Measurements from ENCODE around the gene TNIK. TPM values are rescaled to one million over a fixed set of nuclear protein-coding genes. Genes with fewer than 3 reads are reported as not detected.

The TNIK gene
- total RNA-seq, 1 experiment from 2014 or later = 22.4 TPM

DNA sequence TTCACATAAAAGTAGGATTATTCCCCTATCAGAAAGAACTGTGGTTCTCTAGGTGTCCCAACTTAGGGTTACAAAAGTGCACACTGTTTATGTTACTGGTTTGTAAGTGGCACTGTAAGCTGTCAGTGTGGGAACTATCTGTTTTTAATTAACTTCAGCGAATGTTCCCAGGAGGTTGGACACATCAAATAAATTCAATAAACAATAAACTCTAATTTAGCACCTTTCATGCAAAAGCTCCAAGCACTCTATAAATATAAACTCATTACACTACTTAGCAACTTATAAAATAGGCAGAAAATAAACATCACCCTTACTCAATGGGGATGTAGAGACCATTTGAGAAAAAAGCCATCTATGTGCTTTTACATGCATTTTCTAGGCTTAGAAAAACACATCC is 265.2 kb downstream of the TNIK start:
- CTCF ChIA-PET = no interaction called here
- no TSS peak for BruUV-seq (replicated peaks)
- intact Hi-C loops (cut with micrococcal nuclease; ENCODE audit: unreplicated experiment) = no loop called here

DNA sequence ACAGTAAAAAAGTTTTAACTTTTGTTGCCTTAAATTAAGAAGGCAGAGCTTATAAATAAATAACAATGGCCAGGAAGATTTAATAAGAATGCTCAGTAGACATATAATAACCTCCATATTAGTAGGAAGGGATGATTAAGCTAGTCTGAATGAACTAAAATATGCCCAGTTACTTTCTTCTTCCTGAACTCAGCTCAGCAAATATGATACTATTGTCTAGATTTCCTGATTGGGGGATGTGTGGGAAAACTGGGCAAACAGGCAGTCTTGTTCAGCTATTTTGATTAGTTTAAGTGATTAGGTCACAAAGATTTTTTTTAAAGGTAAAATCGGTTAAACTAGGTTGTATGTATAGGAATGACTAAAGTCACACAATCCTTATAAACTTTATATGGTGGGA is 266.5 kb downstream of the TNIK start:
- Histone ChIP-seq H3K4me1 (no peaks in the 10 kb centered on the region), H3K4me3 (ENCODE audit: low read depth, low read length) (no peak overlapping the region), H3K36me3 (ENCODE audit: control insufficient read depth, insufficient read depth, low read length) (no peaks in the 10 kb centered on the region), H3K27me3 (replicated peaks; ENCODE audit: control insufficient read depth, insufficient read depth, low read length) (no peaks in the 10 kb centered on the region), H3K9me3 (no peaks in the 10 kb centered on the region)
- no peaks in the 10 kb centered on the region for H3K36me3 Mint-ChIP-seq (ENCODE audit: insufficient read depth, unreplicated experiment)
- intact Hi-C loops (cut with micrococcal nuclease; ENCODE audit: unreplicated experiment) = no loop called here
- no peak for DNase-seq
- TF ChIP-seq, protein P1, sequence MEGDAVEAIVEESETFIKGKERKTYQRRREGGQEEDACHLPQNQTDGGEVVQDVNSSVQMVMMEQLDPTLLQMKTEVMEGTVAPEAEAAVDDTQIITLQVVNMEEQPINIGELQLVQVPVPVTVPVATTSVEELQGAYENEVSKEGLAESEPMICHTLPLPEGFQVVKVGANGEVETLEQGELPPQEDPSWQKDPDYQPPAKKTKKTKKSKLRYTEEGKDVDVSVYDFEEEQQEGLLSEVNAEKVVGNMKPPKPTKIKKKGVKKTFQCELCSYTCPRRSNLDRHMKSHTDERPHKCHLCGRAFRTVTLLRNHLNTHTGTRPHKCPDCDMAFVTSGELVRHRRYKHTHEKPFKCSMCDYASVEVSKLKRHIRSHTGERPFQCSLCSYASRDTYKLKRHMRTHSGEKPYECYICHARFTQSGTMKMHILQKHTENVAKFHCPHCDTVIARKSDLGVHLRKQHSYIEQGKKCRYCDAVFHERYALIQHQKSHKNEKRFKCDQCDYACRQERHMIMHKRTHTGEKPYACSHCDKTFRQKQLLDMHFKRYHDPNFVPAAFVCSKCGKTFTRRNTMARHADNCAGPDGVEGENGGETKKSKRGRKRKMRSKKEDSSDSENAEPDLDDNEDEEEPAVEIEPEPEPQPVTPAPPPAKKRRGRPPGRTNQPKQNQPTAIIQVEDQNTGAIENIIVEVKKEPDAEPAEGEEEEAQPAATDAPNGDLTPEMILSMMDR (IDR thresholded peaks at IDR 0.05; ENCODE audit: insufficient read depth in 1 of 2, low read depth in 1 of 2, low read length in 1 of 2, severe bottlenecking in 1 of 2, unreplicated experiment in 1 of 2) = no peak
- ChIA-PET POLR2A (no interaction called here), CTCF (interaction anchor here (0.6 kb wide), 1 partner anchor 9 kb away, joined by 3 read pairs; no protein-coding TSS in a partner anchor)
- no peak overlapping the region for H3K4me3 Mint-ChIP-seq (ENCODE audit: unreplicated experiment)
- H3K27me3 Mint-ChIP-seq (ENCODE audit: insufficient read depth, unreplicated experiment) = no peaks in the 10 kb centered on the region
- H3K4me1 Mint-ChIP-seq (ENCODE audit: low read depth, unreplicated experiment) = no peaks in the 10 kb centered on the region
- H3K9me3 Mint-ChIP-seq (ENCODE audit: unreplicated experiment) = no peaks in the 10 kb centered on the region
- no TSS peak for BruUV-seq (replicated peaks)
- no peak overlapping the region for H3K27ac Mint-ChIP-seq (ENCODE audit: unreplicated experiment)

More for the DNA sequence above, 265.2 kb downstream of the TNIK start:
- Histone ChIP-seq H3K36me3 (ENCODE audit: control insufficient read depth, insufficient read depth, low read length) (no peaks in the 10 kb centered on the region), H3K27me3 (replicated peaks; ENCODE audit: control insufficient read depth, insufficient read depth, low read length) (no peaks in the 10 kb centered on the region), H3K4me1 (no peaks in the 10 kb centered on the region), H3K9me3 (no peaks in the 10 kb centered on the region), H3K4me3 (ENCODE audit: low read depth, low read length) (no peak overlapping the region)
- H3K36me3 Mint-ChIP-seq (ENCODE audit: insufficient read depth, unreplicated experiment) = no peaks in the 10 kb centered on the region
- POLR2A ChIA-PET = no interaction called here
- H3K9me3 Mint-ChIP-seq (ENCODE audit: unreplicated experiment) = no peaks in the 10 kb centered on the region
- H3K27me3 Mint-ChIP-seq (ENCODE audit: insufficient read depth, unreplicated experiment) = no peaks in the 10 kb centered on the region
- TF ChIP-seq, protein P1 (IDR thresholded peaks at IDR 0.05; ENCODE audit: insufficient read depth in 1 of 2, low read depth in 1 of 2, low read length in 1 of 2, severe bottlenecking in 1 of 2, unreplicated experiment in 1 of 2) = no peak
- peaks cover 2% of the 10 kb centered on the region for H3K4me1 Mint-ChIP-seq (ENCODE audit: low read depth, unreplicated experiment)
- H3K27ac Mint-ChIP-seq (ENCODE audit: unreplicated experiment) = no peak overlapping the region
- no peak overlapping the region for H3K4me3 Mint-ChIP-seq (ENCODE audit: unreplicated experiment)
- no peak for DNase-seq

DNA sequence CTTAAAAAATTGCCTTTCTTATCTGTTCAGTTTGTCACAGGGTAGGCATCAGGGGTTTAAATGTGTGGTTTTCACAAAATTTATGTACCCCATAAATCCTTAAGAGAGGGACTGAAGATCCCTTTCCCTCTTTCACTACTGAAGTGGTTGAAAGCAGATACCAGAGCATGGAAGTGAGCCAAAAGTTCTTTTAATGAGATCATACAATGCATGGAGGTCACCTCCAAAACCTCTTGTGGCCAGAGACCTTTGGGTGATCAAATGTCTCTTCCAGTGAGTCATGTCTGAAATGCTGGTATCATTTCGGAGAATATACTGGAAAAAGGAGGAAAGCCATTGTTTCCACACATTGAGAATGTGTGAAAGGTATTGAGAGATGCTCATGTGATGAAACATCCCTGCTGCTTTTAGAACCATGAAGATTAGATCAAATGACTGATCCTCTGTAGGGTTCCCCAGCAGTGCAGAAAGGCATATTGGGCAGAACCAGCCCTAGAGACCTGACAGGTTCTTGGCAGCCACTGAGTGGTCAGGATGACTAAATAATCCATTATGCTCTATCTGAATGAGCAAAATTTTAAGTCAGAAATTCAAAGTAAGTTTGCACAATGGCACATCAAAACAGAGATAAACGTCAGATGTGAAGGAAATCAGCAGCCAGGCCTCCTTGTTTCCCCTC is 267.9 kb downstream of the TNIK start:
- Mint-ChIP-seq H3K27me3 (ENCODE audit: insufficient read depth, unreplicated experiment) (no peaks in the 10 kb centered on the region), H3K36me3 (ENCODE audit: insufficient read depth, unreplicated experiment) (no peaks in the 10 kb centered on the region), H3K9me3 (ENCODE audit: unreplicated experiment) (no peaks in the 10 kb centered on the region), H3K27ac (ENCODE audit: unreplicated experiment) (no peak overlapping the region), H3K4me1 (ENCODE audit: low read depth, unreplicated experiment) (no peaks in the 10 kb centered on the region), H3K4me3 (ENCODE audit: unreplicated experiment) (no peak overlapping the region)
- POLR2A ChIA-PET = no interaction called here
- Histone ChIP-seq H3K4me3 (ENCODE audit: low read depth, low read length) (no peak overlapping the region), H3K4me1 (peaks cover 8% of the 10 kb centered on the region), H3K27me3 (replicated peaks; ENCODE audit: control insufficient read depth, insufficient read depth, low read length) (no peaks in the 10 kb centered on the region), H3K9me3 (no peaks in the 10 kb centered on the region), H3K36me3 (ENCODE audit: control insufficient read depth, insufficient read depth, low read length) (no peaks in the 10 kb centered on the region)
- CTCF ChIA-PET = no interaction called here
- intact Hi-C loops (cut with micrococcal nuclease; ENCODE audit: unreplicated experiment) = no loop called here
- no peak for DNase-seq
- BruUV-seq (replicated peaks) = no TSS peak
- TF ChIP-seq, protein P1 (IDR thresholded peaks at IDR 0.05; ENCODE audit: insufficient read depth in 1 of 2, low read depth in 1 of 2, low read length in 1 of 2, severe bottlenecking in 1 of 2, unreplicated experiment in 1 of 2) = no peak

Measured in Caco-2 (cell line).